ENCODE results near the gene ABHD4. TPM values are rescaled to one million over a fixed set of nuclear protein-coding genes. Genes with fewer than 3 reads are reported as not detected.

ABHD4 gene
- total RNA-seq, 4 donors from 2014 or later: 17.5 to 41.1 (median 23.1) TPM

- no peak for DNase-seq
- Histone ChIP-seq H3K9me3 (no peaks in the 10 kb centered on the region), H3K27me3 (no peaks in the 10 kb centered on the region), H3K36me3 (no peaks in the 10 kb centered on the region), H3K4me3 (no peak overlapping the region), H3K4me1 (peaks cover 0 to 4% (median 1%) of the 10 kb centered on the region in 4 donors), H3K27ac (no peak overlapping the region)
- in situ Hi-C loops (cut with MboI; ENCODE audit: low pct_ligation_motif_present in 1 of 4, low pct_unique_long_range_greater_than_20kb in 1 of 4, low sequenced_read_pairs in 3 of 4): loop anchor here in 2 of 4 donors (5.0 to 10.0 kb wide), 2 partner anchors 76 to 84 kb away; no protein-coding TSS in a partner anchor
- intact Hi-C loops (cut with DNase I; ENCODE audit: low total_unique reads): no loop called here
- 73 to 83% methylated on average over 1 to 2 of the region's 2 CpGs for WGBS, 2 donors (ENCODE audit: low coverage in 1 of 2)
- no peak for TF ChIP-seq POLR2AphosphoS5 (IDR thresholded peaks at IDR 0.05)
- no peak for TF ChIP-seq POLR2A (IDR thresholded peaks at IDR 0.05)
- no peak for TF ChIP-seq CTCF (IDR thresholded peaks at IDR 0.05)
- no peak for TF ChIP-seq EP300 (IDR thresholded peaks at IDR 0.05; ENCODE audit: low read depth)
These were observed 50.4 kb downstream of the ABHD4 start for GRCh38 chr14:22648506-22648905.

GRCh38 chr14:22650046-22650739 is 52.1 kb downstream of the ABHD4 start:
- Histone ChIP-seq H3K27ac (no peak overlapping the region), H3K36me3 (no peaks in the 10 kb centered on the region), H3K4me3 (no peak overlapping the region), H3K9me3 (no peaks in the 10 kb centered on the region), H3K27me3 (no peaks in the 10 kb centered on the region), H3K4me1 (peaks cover 0 to 4% (median 1%) of the 10 kb centered on the region in 4 donors)
- no peak for TF ChIP-seq POLR2AphosphoS5 (IDR thresholded peaks at IDR 0.05)
- TF ChIP-seq POLR2A (IDR thresholded peaks at IDR 0.05): no peak
- TF ChIP-seq CTCF (IDR thresholded peaks at IDR 0.05): no peak
- no peak for TF ChIP-seq EP300 (IDR thresholded peaks at IDR 0.05; ENCODE audit: low read depth)
- 75 to 81% methylated on average over 6 to 7 of the region's 7 CpGs for WGBS, 2 donors (ENCODE audit: low coverage in 1 of 2)
- intact Hi-C loops (cut with DNase I; ENCODE audit: low total_unique reads) (loop anchor here (5.0 kb wide), 1 partner anchor 93 kb away; no protein-coding TSS in a partner anchor), in situ Hi-C loops (cut with MboI; ENCODE audit: low pct_ligation_motif_present in 1 of 4, low pct_unique_long_range_greater_than_20kb in 1 of 4, low sequenced_read_pairs in 3 of 4) (loop anchor here in 1 of 4 donors (5.0 kb wide), 1 partner anchor 83 kb away; no protein-coding TSS in a partner anchor)
- DNase-seq: no peak

GRCh38 chr14:22650960-22651521 is 52.9 kb downstream of the ABHD4 start:
- in situ Hi-C loops (cut with MboI; ENCODE audit: low pct_ligation_motif_present in 1 of 4, low pct_unique_long_range_greater_than_20kb in 1 of 4, low sequenced_read_pairs in 3 of 4) (loop anchor here in 1 of 4 donors (5.0 kb wide), 1 partner anchor 84 kb away; no protein-coding TSS in a partner anchor), intact Hi-C loops (cut with DNase I; ENCODE audit: low total_unique reads) (loop anchor here (5.0 kb wide), 1 partner anchor 94 kb away; no protein-coding TSS in a partner anchor)
- TF ChIP-seq POLR2A (IDR thresholded peaks at IDR 0.05) (no peak), EP300 (IDR thresholded peaks at IDR 0.05; ENCODE audit: low read depth) (no peak), CTCF (IDR thresholded peaks at IDR 0.05) (no peak), POLR2AphosphoS5 (IDR thresholded peaks at IDR 0.05) (no peak)

GRCh38 chr14:22651586-22651985 is 53.5 kb downstream of the ABHD4 start:
- peaks cover 0 to 4% (median 1%) of the 10 kb centered on the region in 4 donors for H3K4me1 ChIP-seq
- TF ChIP-seq POLR2A (IDR thresholded peaks at IDR 0.05) (no peak), CTCF (IDR thresholded peaks at IDR 0.05) (no peak), POLR2AphosphoS5 (IDR thresholded peaks at IDR 0.05) (no peak), EP300 (IDR thresholded peaks at IDR 0.05; ENCODE audit: low read depth) (no peak)
- 63 to 88% methylated on average over 1 to 2 of the region's 2 CpGs for WGBS, 2 donors (ENCODE audit: low coverage in 1 of 2)
- in situ Hi-C loops (cut with MboI; ENCODE audit: low pct_ligation_motif_present in 1 of 4, low pct_unique_long_range_greater_than_20kb in 1 of 4, low sequenced_read_pairs in 3 of 4) (loop anchor here in 1 of 4 donors (5.0 kb wide), 1 partner anchor 84 kb away; no protein-coding TSS in a partner anchor), intact Hi-C loops (cut with DNase I; ENCODE audit: low total_unique reads) (loop anchor here (5.0 kb wide), 1 partner anchor 94 kb away; no protein-coding TSS in a partner anchor)
- H3K36me3 ChIP-seq: no peaks in the 10 kb centered on the region
- H3K4me3 ChIP-seq: no peak overlapping the region
- no peak for DNase-seq
- H3K9me3 ChIP-seq: no peaks in the 10 kb centered on the region
- H3K27ac ChIP-seq: no peak overlapping the region
- H3K27me3 ChIP-seq: no peaks in the 10 kb centered on the region

More at GRCh38 chr14:22650960-22651521, 52.9 kb downstream of the ABHD4 start:
- Histone ChIP-seq H3K27ac (no peak overlapping the region), H3K27me3 (no peaks in the 10 kb centered on the region), H3K9me3 (no peaks in the 10 kb centered on the region), H3K4me1 (peaks cover 0 to 4% (median 1%) of the 10 kb centered on the region in 4 donors), H3K36me3 (no peaks in the 10 kb centered on the region), H3K4me3 (no peak overlapping the region)
- no peak for DNase-seq
- 57 to 67% methylated on average over 2 to 3 of the region's 3 CpGs for WGBS, 2 donors (ENCODE audit: low coverage in 1 of 2)

All from transverse colon (tissue), 4 donors.